ENCODE data around the gene BNIP2. TPM values are rescaled to one million over a fixed set of nuclear protein-coding genes. Genes with fewer than 3 reads are reported as not detected.

Gene BNIP2
- total RNA-seq, 6 experiments from 2014 or later: 60.8 to 68.0 (median 63.5) TPM

- TF ChIP-seq CTCF (IDR thresholded peaks at IDR 0.05): no peak
- Mint-ChIP-seq H3K9me3 (no peaks in the 10 kb centered on the region), H3K27ac (peak overlapping the region; percentile 99), H3K4me1 (ENCODE audit: low read depth) (peaks cover 49% of the 10 kb centered on the region), H3K27me3 (ENCODE audit: insufficient read depth) (peaks cover 2% of the 10 kb centered on the region), H3K4me3 (peak overlapping the region; percentile 96), H3K36me3 (ENCODE audit: low read depth) (peaks cover 16% of the 10 kb centered on the region)
- DNase-seq: no peak
Measured at GRCh38 chr15:59687836-59688235, 1.3 kb downstream of the BNIP2 start.

- no peak for TF ChIP-seq CTCF (IDR thresholded peaks at IDR 0.05)
- DNase-seq: no peak
- peaks cover 49% of the 10 kb centered on the region for H3K4me1 Mint-ChIP-seq (ENCODE audit: low read depth)
- H3K4me3 Mint-ChIP-seq: peak overlapping the region; percentile 46; the same call in 1 of the 2 replicates
- H3K36me3 Mint-ChIP-seq (ENCODE audit: low read depth): peaks cover 16% of the 10 kb centered on the region
- H3K27me3 Mint-ChIP-seq (ENCODE audit: insufficient read depth): peaks cover 2% of the 10 kb centered on the region
- H3K27ac Mint-ChIP-seq: peak overlapping the region; percentile 62
- H3K9me3 Mint-ChIP-seq: no peaks in the 10 kb centered on the region
Measured at GRCh38 chr15:59686389-59686788, 2.7 kb downstream of the BNIP2 start.

GRCh38 chr15:59685737-59686297, 3.3 kb downstream of the BNIP2 start:
- Mint-ChIP-seq H3K4me3 (peak overlapping the region; percentile 42), H3K9me3 (no peaks in the 10 kb centered on the region), H3K36me3 (ENCODE audit: low read depth) (peaks cover 16% of the 10 kb centered on the region), H3K27me3 (ENCODE audit: insufficient read depth) (peaks cover 2% of the 10 kb centered on the region), H3K4me1 (ENCODE audit: low read depth) (peaks cover 44% of the 10 kb centered on the region), H3K27ac (peak overlapping the region; percentile 62)
- no peak for TF ChIP-seq CTCF (IDR thresholded peaks at IDR 0.05)
- DNase-seq: peak; percentile 19

GRCh38 chr15:59680870-59681269, 8.2 kb downstream of the BNIP2 start:
- Mint-ChIP-seq H3K36me3 (ENCODE audit: low read depth) (peaks cover 16% of the 10 kb centered on the region), H3K4me3 (no peak overlapping the region)

GRCh38 chr15:59680346-59680745, 8.8 kb downstream of the BNIP2 start:
- H3K36me3 Mint-ChIP-seq (ENCODE audit: low read depth): peaks cover 16% of the 10 kb centered on the region
- no peak for DNase-seq
- H3K4me1 Mint-ChIP-seq (ENCODE audit: low read depth): peaks cover 16% of the 10 kb centered on the region
- H3K9me3 Mint-ChIP-seq: no peaks in the 10 kb centered on the region
- no peak overlapping the region for H3K27ac Mint-ChIP-seq
- no peak for TF ChIP-seq CTCF (IDR thresholded peaks at IDR 0.05)
- no peaks in the 10 kb centered on the region for H3K27me3 Mint-ChIP-seq (ENCODE audit: insufficient read depth)
- no peak overlapping the region for H3K4me3 Mint-ChIP-seq

More at GRCh38 chr15:59680870-59681269, 8.2 kb downstream of the BNIP2 start:
- no peak for DNase-seq
- no peak overlapping the region for H3K27ac Mint-ChIP-seq
- TF ChIP-seq CTCF (IDR thresholded peaks at IDR 0.05): no peak
- peaks cover 21% of the 10 kb centered on the region for H3K4me1 Mint-ChIP-seq (ENCODE audit: low read depth)
- H3K9me3 Mint-ChIP-seq: no peaks in the 10 kb centered on the region
- H3K27me3 Mint-ChIP-seq (ENCODE audit: insufficient read depth): no peaks in the 10 kb centered on the region
